ENCODE measurements around the gene DOK5. TPM values are rescaled to one million over a fixed set of nuclear protein-coding genes. Genes with fewer than 3 reads are reported as not detected.

DOK5 gene
- total RNA-seq, 1 donor from 2014 or later = 0.74 TPM

DNA sequence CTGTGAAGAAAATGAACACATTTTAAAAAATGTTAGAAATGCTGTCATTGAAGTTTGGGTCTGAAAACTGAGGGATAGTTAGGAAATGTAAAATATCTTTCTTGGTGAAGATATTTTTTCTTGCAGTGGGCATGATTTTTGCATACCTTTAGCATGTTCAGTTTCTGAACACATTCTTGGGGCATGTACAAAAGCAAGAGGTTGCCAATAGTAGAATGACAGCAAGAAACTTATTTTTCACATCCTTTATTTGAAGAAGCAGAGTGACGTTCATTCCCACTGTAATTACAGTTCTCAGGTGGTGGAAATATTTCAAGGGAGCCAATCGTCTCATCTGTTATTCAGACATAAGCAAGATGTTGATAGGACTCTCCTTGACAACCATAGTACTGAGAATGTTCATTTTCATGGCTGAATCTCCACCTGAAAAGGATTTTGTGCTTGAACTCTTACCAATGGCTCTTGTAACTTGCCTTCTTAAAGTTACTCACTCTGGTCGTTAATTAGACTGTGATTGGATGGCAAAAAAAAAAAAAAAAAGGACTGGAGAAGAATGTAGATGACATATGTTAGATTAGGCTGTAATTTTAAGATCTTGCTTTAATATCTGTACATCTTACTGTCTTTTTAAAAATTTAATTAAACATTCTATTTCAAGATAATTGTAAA lies 74.4 kb downstream of the DOK5 start:
- Histone ChIP-seq H3K27ac (no peak overlapping the region), H3K27me3 (ENCODE audit: low read depth) (no peaks in the 10 kb centered on the region), H3K9me3 (no peaks in the 10 kb centered on the region), H3K36me3 (no peaks in the 10 kb centered on the region), H3K4me1 (no peaks in the 10 kb centered on the region), H3K4me3 (no peak overlapping the region)
- intact Hi-C loops (cut with DNase I) = no loop called here
- ATAC-seq (no peak), DNase-seq (no peak)
- TF ChIP-seq, protein P1, sequence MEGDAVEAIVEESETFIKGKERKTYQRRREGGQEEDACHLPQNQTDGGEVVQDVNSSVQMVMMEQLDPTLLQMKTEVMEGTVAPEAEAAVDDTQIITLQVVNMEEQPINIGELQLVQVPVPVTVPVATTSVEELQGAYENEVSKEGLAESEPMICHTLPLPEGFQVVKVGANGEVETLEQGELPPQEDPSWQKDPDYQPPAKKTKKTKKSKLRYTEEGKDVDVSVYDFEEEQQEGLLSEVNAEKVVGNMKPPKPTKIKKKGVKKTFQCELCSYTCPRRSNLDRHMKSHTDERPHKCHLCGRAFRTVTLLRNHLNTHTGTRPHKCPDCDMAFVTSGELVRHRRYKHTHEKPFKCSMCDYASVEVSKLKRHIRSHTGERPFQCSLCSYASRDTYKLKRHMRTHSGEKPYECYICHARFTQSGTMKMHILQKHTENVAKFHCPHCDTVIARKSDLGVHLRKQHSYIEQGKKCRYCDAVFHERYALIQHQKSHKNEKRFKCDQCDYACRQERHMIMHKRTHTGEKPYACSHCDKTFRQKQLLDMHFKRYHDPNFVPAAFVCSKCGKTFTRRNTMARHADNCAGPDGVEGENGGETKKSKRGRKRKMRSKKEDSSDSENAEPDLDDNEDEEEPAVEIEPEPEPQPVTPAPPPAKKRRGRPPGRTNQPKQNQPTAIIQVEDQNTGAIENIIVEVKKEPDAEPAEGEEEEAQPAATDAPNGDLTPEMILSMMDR (IDR thresholded peaks at IDR 0.05) = no peak

DNA sequence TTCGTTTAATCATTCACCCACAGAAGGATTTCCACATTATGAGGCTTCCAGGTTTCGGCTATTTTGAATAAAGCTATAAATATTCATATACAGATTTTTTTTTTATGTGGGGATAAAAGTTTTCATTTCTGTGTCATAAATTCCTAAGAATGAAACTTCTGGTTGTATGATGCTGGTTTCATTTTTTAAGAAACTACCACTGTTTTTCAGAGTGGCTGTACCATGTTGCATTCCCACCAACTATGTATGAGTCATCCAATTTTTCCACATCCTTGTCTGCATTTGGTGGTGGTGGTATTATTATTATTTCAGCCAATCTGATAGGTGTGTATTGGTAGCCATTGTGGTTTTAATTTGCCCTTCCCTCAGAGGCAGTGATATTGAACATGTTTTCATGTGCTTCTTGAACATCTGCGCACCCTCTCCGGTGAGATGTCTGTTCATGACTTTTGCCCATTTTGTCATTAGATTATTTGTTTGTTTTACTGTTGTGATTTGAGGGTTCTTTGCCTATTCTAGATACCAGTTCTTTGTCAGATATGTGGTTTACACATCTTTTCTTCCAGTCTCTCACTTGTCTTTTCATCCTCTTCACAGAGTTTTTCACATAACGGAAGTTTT lies 75.5 kb downstream of the DOK5 start:
- intact Hi-C loops (cut with DNase I) = no loop called here
- Histone ChIP-seq H3K27me3 (ENCODE audit: low read depth) (no peaks in the 10 kb centered on the region), H3K4me1 (no peaks in the 10 kb centered on the region), H3K36me3 (no peaks in the 10 kb centered on the region), H3K4me3 (no peak overlapping the region), H3K9me3 (no peaks in the 10 kb centered on the region), H3K27ac (no peak overlapping the region)
- DNase-seq (no peak), ATAC-seq (no peak)
- TF ChIP-seq, protein P1 (IDR thresholded peaks at IDR 0.05) = no peak

DNA sequence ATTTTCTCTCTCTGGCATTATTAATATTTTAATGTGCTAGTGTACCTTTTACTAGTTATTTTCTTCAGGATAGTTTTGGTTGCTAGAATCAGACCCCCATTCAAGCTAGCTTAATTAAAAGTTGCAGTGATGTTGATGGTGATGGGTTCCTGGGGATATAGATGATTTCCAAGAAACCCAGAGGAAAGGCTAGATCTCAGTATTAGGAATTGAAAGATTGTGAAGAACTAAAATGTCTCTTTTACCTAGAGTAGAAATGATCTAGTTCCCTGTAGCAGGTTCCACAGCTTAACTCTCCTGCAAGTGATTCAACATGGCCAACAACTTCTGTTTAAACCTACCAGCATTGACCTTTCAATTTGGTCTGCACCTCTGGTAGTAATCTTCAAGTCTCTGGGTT lies 78.6 kb downstream of the DOK5 start:
- DNase-seq (no peak), ATAC-seq (no peak)
- Histone ChIP-seq H3K36me3 (no peaks in the 10 kb centered on the region), H3K27me3 (ENCODE audit: low read depth) (no peaks in the 10 kb centered on the region), H3K27ac (no peak overlapping the region), H3K4me3 (no peak overlapping the region), H3K9me3 (no peaks in the 10 kb centered on the region), H3K4me1 (no peaks in the 10 kb centered on the region)
- intact Hi-C loops (cut with DNase I) = no loop called here
- TF ChIP-seq, protein P1 (IDR thresholded peaks at IDR 0.05) = no peak

DNA sequence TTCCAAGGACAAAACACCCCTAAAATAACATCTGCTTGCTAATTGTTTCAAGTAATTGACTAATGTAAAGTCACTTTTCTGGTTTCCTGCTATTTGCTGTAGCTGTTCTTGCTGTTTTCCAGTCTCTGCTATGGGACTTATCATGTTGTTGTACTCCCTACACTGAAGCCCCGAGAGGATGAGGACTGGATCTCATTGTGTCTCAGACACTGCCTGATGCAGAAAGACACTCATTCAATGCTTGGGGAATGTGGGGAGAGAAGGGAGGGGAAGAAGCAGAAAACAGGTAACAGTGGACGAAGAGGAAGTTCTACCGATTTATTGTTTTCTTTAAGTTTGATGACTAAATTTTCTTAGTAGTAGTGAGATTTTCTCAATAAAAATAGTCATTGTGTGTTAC lies 79.8 kb downstream of the DOK5 start:
- intact Hi-C loops (cut with DNase I) = no loop called here
- H3K27ac ChIP-seq = no peak overlapping the region
- no peaks in the 10 kb centered on the region for H3K36me3 ChIP-seq
- H3K4me3 ChIP-seq = no peak overlapping the region
- TF ChIP-seq, protein P1 (IDR thresholded peaks at IDR 0.05) = no peak
- ATAC-seq (no peak), DNase-seq (no peak)
- no peaks in the 10 kb centered on the region for H3K4me1 ChIP-seq
- no peaks in the 10 kb centered on the region for H3K9me3 ChIP-seq
- no peaks in the 10 kb centered on the region for H3K27me3 ChIP-seq (ENCODE audit: low read depth)

DNA sequence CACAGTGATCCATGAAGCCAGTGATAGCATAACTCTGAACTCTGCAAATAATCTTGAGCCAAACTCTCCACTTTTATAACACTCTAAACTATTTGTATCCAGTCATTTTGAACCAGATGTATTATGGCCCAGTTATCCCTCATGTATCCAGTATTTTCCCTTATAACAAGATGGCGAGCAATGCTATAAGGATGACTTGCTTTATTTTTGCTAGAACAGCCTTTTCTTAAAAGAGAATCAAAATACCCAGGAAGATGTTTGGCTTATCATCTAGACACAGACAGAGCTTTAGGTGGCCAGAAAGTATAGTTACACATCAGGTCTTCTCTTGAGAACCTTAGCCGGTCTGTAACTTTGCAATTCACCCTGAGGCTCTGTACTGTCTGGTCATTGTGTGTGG lies 81.0 kb downstream of the DOK5 start:
- Histone ChIP-seq H3K9me3 (no peaks in the 10 kb centered on the region), H3K27me3 (ENCODE audit: low read depth) (no peaks in the 10 kb centered on the region), H3K27ac (no peak overlapping the region), H3K4me1 (no peaks in the 10 kb centered on the region), H3K36me3 (no peaks in the 10 kb centered on the region), H3K4me3 (no peak overlapping the region)
- DNase-seq (no peak), ATAC-seq (no peak)
- intact Hi-C loops (cut with DNase I) = no loop called here
- TF ChIP-seq, protein P1 (IDR thresholded peaks at IDR 0.05) = no peak

All from lower lobe of right lung (tissue), 2 donors.